Smooth muscle cell (in vitro differentiated cells): ENCODE measurements around the gene CASP5. TPM values are rescaled to one million over a fixed set of nuclear protein-coding genes. Genes with fewer than 3 reads are reported as not detected.

Experiments
- DNase-seq: peaks from one replicate; lab custom pipeline; 2025; ENCODE audit not compliant: unreplicated experiment; lab: John Stamatoyannopoulos, UW
- H2AFZ ChIP-seq: fragments of 200-600 bp; sonication (generic); 2 replicates; pipeline ENCODE4 v1.6.0; 2016; ENCODE audit warnings: antibody characterized with exemption, low read depth, mild to moderate bottlenecking
- H3F3A ChIP-seq: fragments of 200-600 bp; sonication (generic); 2 replicates; pipeline ENCODE4 v1.6.0; 2017; ENCODE audit warnings: antibody characterized with exemption, low read depth
- H3K27ac ChIP-seq: fragments of 200-600 bp; sonication (generic); 2 replicates; pipeline ENCODE4 v1.5.1; 2016; ENCODE audit warnings: low read depth, mild to moderate bottlenecking
- H3K27me3 ChIP-seq: fragments of 200-600 bp; sonication (generic); 2 replicates; pipeline ENCODE4 v1.6.1; 2016; ENCODE audit warnings: low read depth, mild to moderate bottlenecking
- H3K36me3 ChIP-seq: fragments of 200-600 bp; sonication (generic); 2 replicates; pipeline ENCODE4 v1.5.1; 2016; ENCODE audit warnings: low read depth
- H3K4me1 ChIP-seq: fragments of 200-600 bp; sonication (generic); 2 replicates; pipeline ENCODE4 v1.5.1; 2016; ENCODE audit warnings: low read depth
- H3K4me2 ChIP-seq: fragments of 200-600 bp; sonication (generic); 2 replicates; pipeline ENCODE4 v1.6.0; 2016; ENCODE audit warnings: mild to moderate bottlenecking
- H3K4me3 ChIP-seq: fragments of 200-600 bp; sonication (generic); 2 replicates; pipeline ENCODE4 v1.5.1; 2016; ENCODE audit warnings: mild to moderate bottlenecking
- H3K79me2 ChIP-seq: fragments of 200-600 bp; sonication (generic); 2 replicates; pipeline ENCODE4 v1.6.0; 2016; ENCODE audit warnings: low read depth, mild to moderate bottlenecking
- H3K9ac ChIP-seq: fragments of 200-600 bp; sonication (generic); 2 replicates; pipeline ENCODE4 v1.6.0; 2016; ENCODE audit warnings: low read depth
- H3K9me3 ChIP-seq: fragments of 200-600 bp; sonication (generic); replicated peaks from 2 replicates; pipeline ENCODE4 v1.5.1; 2016; ENCODE audit warnings: low read depth
- H4K20me1 ChIP-seq: fragments of 200-600 bp; sonication (generic); 2 replicates; pipeline ENCODE4 v1.6.0; 2016; ENCODE audit warnings: low read depth
- CTCF ChIP-seq: fragments of 200-600 bp; sonication (generic); IDR thresholded peaks from 2 replicates; pipeline ENCODE4 v1.5.1; 2017; ENCODE audit warnings: borderline replicate concordance, mild to moderate bottlenecking, antibody characterized with exemption; ENCODE audit not compliant: insufficient read depth, poor library complexity, severe bottlenecking
- WGBS: methylation state at CpG from one replicate; pipeline ENCODE4 v1.1.7; 2016; ENCODE audit warnings: low lambda C conversion rate; 5-methylcytosine and 5-hydroxymethylcytosine counted together
- polyA plus RNA-seq: library from polyadenylated mRNA; unstranded; fragments of >200 nt; fragmentation: Nextera tagmentation; extraction: Ambion mirVana; gene quantifications from 2 replicates; pipeline ENCODE4 v1.2.1, GENCODE V29; 2016
- total RNA-seq: library from RNA; depleted of rRNA; stranded (reverse); fragments of >200 nt; gene quantifications from 2 replicates; pipeline ENCODE4 v1.2.3, GENCODE V29; 2014

The CASP5 gene
- total and polyA plus RNA-seq, 2 experiments from 2014 or later, result not detected

- Histone ChIP-seq H2AFZ (no peak overlapping the region), H3F3A (no peaks in the 10 kb centered on the region), H3K27ac (no peak overlapping the region), H3K27me3 (no peaks in the 10 kb centered on the region), H3K4me2 (no peak overlapping the region), H3K4me1 (peaks cover 9% of the 10 kb centered on the region), H3K9me3 (no peaks in the 10 kb centered on the region), H3K4me3 (no peak overlapping the region), H4K20me1 (no peaks in the 10 kb centered on the region), H3K9ac (no peak overlapping the region), H3K36me3 (no peaks in the 10 kb centered on the region), H3K79me2 (no peaks in the 10 kb centered on the region)
- no peak for DNase-seq
- TF ChIP-seq CTCF, result no peak
Measured at GRCh38 chr11:105007463-105007862, 15.5 kb downstream of the CASP5 start.

- Histone ChIP-seq H3K27ac (no peak overlapping the region), H4K20me1 (no peaks in the 10 kb centered on the region), H3K4me3 (no peak overlapping the region), H3K36me3 (no peaks in the 10 kb centered on the region), H2AFZ (no peak overlapping the region), H3K27me3 (no peaks in the 10 kb centered on the region), H3K79me2 (no peaks in the 10 kb centered on the region), H3K9ac (no peak overlapping the region), H3K4me1 (no peaks in the 10 kb centered on the region), H3K4me2 (no peak overlapping the region), H3K9me3 (no peaks in the 10 kb centered on the region), H3F3A (no peaks in the 10 kb centered on the region)
- WGBS, result 88% methylated on average over 3 of the region's 3 CpGs
- DNase-seq, result no peak
- no peak for TF ChIP-seq CTCF
Measured at GRCh38 chr11:105005451-105005845, 17.5 kb downstream of the CASP5 start.

GRCh38 chr11:105004021-105004420, 18.9 kb downstream of the CASP5 start:
- H3K4me3 ChIP-seq, result no peak overlapping the region
- H3K27me3 ChIP-seq, result no peaks in the 10 kb centered on the region
- DNase-seq, result no peak
- no peaks in the 10 kb centered on the region for H3K36me3 ChIP-seq
- no peak for TF ChIP-seq CTCF
- H3K27ac ChIP-seq, result no peak overlapping the region
- H2AFZ ChIP-seq, result no peak overlapping the region
- no peaks in the 10 kb centered on the region for H4K20me1 ChIP-seq
- WGBS, result 71% methylated on average over 3 of the region's 3 CpGs
- H3K4me2 ChIP-seq, result no peak overlapping the region
- H3K9me3 ChIP-seq, result no peaks in the 10 kb centered on the region
- no peaks in the 10 kb centered on the region for H3K79me2 ChIP-seq
- no peaks in the 10 kb centered on the region for H3K4me1 ChIP-seq
- H3F3A ChIP-seq, result no peaks in the 10 kb centered on the region
- H3K9ac ChIP-seq, result no peak overlapping the region

- Histone ChIP-seq H3K9ac (no peak overlapping the region), H4K20me1 (no peaks in the 10 kb centered on the region), H3K27ac (no peak overlapping the region), H3K4me2 (no peak overlapping the region), H3K4me3 (no peak overlapping the region), H2AFZ (no peak overlapping the region), H3K9me3 (no peaks in the 10 kb centered on the region), H3F3A (no peaks in the 10 kb centered on the region), H3K4me1 (no peaks in the 10 kb centered on the region), H3K36me3 (no peaks in the 10 kb centered on the region), H3K27me3 (no peaks in the 10 kb centered on the region), H3K79me2 (no peaks in the 10 kb centered on the region)
- 95% methylated on average over 2 of the region's 2 CpGs for WGBS
- no peak for TF ChIP-seq CTCF
- no peak for DNase-seq
Measured at GRCh38 chr11:105003151-105003550, 19.8 kb downstream of the CASP5 start.
